UCSD-AML1 (cell line): ENCODE data around the gene ERFL.
"Not testable (repeated sequence)": the region's sequence is repeated elsewhere in the genome, so short reads cannot be mapped to it uniquely, and the experiment has no call there.

Experiments used
- DNase-seq: peaks from one replicate; lab custom pipeline; 2025; ENCODE audit not compliant: unreplicated experiment; lab: John Stamatoyannopoulos, UW

Gene ERFL

DNA sequence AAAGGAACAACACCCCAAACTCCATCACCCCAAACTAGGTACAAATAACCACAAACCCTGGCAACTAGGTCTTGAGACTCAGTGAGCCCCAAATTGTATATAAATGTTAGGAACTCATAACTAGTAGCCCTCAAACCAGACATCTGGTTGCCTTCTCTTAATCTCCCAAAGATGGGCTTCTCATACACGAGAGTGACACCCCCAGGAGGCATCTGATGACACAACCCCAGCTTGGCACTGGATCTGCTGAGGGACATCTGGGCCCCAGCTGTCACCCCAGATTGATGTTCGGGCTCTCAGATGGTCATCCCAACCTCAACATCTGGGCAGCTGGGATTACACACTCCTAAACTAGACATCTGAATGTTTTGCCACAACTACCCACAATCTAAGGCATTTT, 16.1 kb upstream of the ERFL start:
- DNase-seq: no peak

DNA sequence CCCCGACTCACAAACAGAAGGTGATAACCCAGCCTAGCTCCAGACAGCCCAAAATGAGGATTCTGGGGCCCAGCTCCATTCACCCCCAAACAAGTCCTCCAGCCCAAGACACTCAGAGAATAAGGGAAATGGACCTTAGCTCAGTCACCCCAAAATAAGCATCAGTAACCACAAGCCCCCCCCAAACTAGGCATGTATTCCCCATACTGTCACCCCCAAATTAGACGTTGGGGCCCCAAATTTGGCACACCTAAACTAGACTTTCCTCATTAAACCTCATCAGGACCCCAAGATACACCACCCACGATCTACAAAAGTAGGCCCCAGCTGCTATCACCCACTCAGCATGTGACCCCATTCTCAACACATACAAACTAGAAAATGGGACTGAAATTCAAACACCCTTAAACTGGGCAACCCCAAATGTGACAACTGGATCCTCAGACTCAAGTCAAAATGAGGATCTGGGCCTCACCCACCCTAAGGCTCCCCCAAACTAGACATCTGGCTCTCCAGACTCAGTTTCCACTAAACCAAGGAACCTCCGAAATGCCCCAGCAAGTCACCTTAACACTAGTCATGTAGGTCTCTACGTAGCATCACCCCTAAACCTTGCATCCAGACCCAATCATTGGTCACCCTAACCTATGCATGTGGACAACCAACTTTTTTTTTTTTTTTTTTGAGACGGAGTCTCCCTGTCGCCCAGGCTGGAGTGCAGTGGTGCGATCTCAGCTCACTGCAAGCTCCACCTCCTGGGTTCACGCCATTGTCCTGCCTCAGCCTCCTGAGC, 13.4 kb upstream of the ERFL start:
- DNase-seq: no peak

- DNase-seq: no peak
Measured at GRCh38 chr19:41940731-41941409, 12.6 kb upstream of the ERFL start.

DNA sequence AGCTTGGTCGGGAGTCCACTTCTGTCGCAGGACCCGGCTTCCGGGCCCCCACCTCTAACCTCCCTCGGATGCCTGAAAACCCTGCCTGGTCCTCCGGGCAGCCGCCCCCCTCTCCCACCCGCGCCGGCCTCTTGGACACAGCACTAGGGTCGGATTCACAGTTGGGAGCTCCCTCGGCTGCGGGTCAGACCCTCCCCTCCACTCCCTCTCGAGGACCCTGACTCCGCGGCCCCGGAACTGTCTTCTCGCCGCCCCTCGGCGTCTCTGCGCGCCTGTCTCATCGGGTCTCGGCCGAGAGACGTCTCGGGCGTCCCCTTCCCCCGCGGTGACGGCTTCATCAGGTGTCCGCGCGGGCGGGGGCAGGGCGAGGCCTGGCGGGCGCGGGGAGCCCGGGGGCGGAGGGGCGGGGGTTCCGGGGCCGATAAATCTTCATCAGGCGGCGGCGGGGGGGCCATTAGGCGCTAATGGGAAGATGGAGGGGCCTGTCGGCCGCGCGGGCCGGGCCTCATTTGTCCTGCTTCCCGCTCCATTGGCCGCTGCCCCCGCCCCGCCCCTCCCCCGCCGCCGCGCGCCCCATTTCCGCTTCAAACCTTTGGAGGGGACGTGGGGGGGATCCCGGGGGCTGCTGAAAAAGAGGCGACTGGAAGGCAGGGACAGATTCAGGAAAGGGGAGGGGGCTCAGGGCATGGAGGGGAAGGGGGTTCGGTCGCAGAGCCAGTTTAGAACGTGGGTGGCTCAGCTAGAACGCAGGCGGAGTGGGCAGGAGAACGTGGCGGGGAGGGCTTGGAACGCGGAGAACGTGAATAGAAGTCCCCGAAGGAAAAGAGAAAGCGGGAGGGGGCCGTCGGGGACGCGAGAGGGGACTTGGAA, 11.8 kb upstream of the ERFL start:
- DNase-seq: no peak

- not testable (repeated sequence) for DNase-seq
Measured at GRCh38 chr19:41939209-41939608, 11.0 kb upstream of the ERFL start.

DNA sequence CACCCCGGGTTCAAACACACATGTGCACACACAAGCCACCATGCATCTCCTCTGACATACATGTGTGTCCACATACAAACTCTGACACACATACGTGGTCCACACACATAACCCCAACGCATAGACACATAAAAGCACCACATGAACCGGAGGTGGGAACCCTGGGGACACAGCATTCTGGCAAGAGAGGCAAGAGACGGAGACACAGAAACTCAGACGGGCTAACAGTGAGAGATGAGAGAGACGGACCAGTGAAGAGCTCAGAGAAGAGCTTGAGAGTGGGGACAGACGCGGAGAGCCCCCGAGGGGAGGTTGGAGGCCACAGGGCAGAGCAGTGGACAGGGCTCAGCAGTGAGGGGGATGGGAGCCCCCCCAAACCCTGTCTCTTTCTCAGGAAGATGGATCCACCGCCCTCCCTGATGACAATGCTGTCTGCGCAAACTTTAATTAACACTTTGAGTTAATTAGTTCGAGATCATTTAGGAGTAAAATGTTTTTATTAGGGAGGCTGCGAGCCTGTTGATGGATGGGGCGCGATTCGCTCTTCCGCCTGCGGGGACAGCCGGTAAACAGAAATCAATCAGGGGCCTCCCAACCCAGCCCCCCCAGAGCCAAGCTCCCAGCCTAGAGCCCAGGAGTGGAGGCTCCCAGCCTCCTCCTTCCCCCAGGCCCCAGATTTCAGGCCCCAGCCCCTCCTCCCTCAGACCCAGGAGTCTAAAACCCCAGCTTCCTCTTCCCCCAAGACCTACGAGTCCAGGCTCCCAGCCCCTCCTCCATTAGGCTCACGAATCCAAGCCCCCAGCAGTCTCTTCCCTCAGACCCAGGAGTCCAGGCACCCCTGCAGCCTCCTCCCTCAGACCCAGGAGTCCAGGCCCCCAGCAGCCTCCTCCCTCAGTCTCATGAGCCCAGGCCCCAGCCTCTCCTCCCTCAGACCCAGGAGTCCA, 9.5 kb upstream of the ERFL start:
- no peak for DNase-seq

- DNase-seq: no peak
Measured at GRCh38 chr19:41936961-41937360, 8.7 kb upstream of the ERFL start.

- no peak for DNase-seq
Measured at GRCh38 chr19:41936416-41936850, 8.2 kb upstream of the ERFL start.

DNA sequence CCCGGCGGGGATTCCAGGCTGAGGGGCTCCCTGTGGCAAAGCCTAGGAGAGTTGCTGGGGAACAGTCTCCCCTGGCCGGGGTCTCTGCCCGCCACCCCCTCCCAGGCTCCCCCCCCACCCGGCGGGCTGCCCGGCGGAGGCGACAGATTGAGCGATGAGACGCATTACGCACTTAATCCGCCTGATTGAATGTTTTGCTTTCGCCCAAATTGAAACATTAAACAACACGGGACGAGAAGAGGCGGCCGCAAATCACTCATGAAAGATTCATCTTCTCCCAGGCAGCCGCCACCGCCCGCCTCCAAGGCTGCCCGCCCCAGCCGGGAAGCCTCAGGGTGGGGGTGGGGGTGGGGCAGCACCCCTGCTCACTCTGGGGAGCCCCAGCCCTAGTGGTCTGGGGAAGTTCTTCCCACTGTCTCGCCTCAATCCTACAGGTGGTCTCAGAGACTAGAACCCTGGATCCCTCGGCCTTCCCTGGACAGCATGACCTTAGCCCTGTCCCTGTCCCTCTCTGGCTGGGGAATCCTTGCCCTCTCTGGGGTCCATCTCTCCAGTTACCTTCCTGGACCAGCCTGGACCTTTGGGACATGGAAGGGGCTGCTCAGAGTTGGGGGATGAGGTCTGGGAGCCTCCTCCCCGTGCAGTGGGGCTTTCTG, 7.6 kb upstream of the ERFL start:
- DNase-seq: no peak

- peak; percentile 73 for DNase-seq
Measured at GRCh38 chr19:41934849-41935374, 6.7 kb upstream of the ERFL start.

- DNase-seq: no peak
Measured at GRCh38 chr19:41933693-41934426, 5.6 kb upstream of the ERFL start.

GRCh38 chr19:41932720-41933332, 4.6 kb upstream of the ERFL start:
- DNase-seq: no peak

DNA sequence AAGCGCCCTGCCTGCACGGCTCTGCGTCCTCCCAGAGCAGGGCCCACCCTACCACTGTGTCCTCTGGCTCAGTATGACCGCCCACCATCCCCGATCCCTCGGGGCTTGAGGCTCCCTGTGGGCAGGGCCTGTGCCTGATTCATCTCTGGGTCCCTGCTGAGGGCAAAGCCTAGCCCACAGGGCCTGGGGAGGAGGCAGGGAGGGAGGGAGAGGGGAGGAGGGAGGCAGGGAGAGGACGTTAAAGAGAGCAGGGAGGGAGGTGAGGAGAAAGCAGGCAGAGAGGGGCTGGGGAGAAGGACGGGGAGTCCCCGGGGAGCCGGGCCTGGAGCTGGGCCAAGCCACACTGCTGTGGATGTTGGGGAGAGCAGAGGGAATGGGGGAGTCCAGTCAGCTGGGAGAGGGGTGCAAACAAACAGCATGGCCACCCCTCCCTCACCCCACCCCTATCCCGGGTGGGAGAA, 4.0 kb upstream of the ERFL start:
- DNase-seq: no peak

GRCh38 chr19:41930926-41931592, 2.8 kb upstream of the ERFL start:
- no peak for DNase-seq

DNA sequence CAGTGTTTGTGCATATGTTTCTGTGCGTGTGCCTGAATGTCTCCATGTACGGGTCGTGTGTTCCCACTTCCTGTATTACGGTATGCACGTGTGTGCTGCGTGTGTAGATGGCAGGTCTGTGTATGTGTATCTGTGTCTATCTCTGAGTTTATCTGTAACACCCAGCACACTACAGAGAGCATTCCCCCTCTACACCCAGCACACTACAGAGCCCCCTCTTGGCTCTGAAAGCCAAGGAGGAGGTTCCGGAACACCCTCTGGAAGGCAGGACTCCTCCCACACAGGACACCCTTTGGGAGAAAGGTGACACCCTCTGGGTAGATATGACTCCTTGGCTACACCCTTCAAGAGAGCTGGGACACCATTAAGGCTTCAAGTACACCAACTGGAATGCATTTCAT, 2.1 kb upstream of the ERFL start:
- DNase-seq: no peak

- no peak for DNase-seq
Measured at GRCh38 chr19:41929536-41930071, 1.4 kb upstream of the ERFL start.

- no peak for DNase-seq
Measured at GRCh38 chr19:41928754-41929535, 696 bp upstream of the ERFL start.
